ENCODE measurements around the gene TAGLN.

- no peak for TF ChIP-seq CTCF (IDR thresholded peaks at IDR 0.05; ENCODE audit: low read length)
- TF ChIP-seq EZH2 (optimal IDR thresholded peaks at IDR 0.05; ENCODE audit: low read depth, low read length): no peak
These were observed 33.8 kb downstream of the TAGLN start for GRCh38 chr11:117232911-117233409.

Measured in MM.1S (cell line).